ENCODE results near the gene ROR1. TPM values are rescaled to one million over a fixed set of nuclear protein-coding genes. Genes with fewer than 3 reads are reported as not detected.

Gene ROR1
- total RNA-seq, 1 experiment from 2014 or later = 2.7 TPM

- no peak for TF ChIP-seq MAX (IDR thresholded peaks at IDR 0.05)
Measured at GRCh38 chr1:63772201-63772600, 1.6 kb upstream of the ROR1 start (continued).

GRCh38 chr1:63772876-63773275 lies 941 bp upstream of the ROR1 start:
- Histone ChIP-seq H3K9me2 (ENCODE audit: insufficient read depth) (no peaks in the 10 kb centered on the region), H3K36me3 (ENCODE audit: control insufficient read depth in 1 of 2, insufficient read depth in 2 of 2, low read length in 2 of 2) (no peaks in the 10 kb centered on the region), H3K4me2 (ENCODE audit: low read length) (peak overlapping the region; percentile 95), H3K79me2 (ENCODE audit: insufficient read depth, low read length) (no peaks in the 10 kb centered on the region), H3K27me3 (ENCODE audit: insufficient read depth, low read length) (no peaks in the 10 kb centered on the region), H3K4me3 (replicated peaks in 1 of 2; ENCODE audit: low read depth in 1 of 2, low read length in 2 of 2) (no peak overlapping the region), H2AFZ (ENCODE audit: low read depth, low read length, poor library complexity, severe bottlenecking) (peak overlapping the region; percentile 97), H3K27ac (ENCODE audit: low read depth, low read length) (no peak overlapping the region), H3K9ac (ENCODE audit: low read length) (no peak overlapping the region), H3K9me3 (ENCODE audit: control insufficient read depth in 1 of 2, insufficient read depth in 1 of 2, low read depth in 1 of 2, low read length in 2 of 2) (no peaks in the 10 kb centered on the region), H3K4me1 (ENCODE audit: control insufficient read depth in 1 of 2, insufficient read depth in 2 of 2, low read length in 2 of 2) (peaks cover 11 to 24% of the 10 kb centered on the region in 2 experiments; a peak in 3 of 4 replicates), H4K20me1 (ENCODE audit: insufficient read depth) (no peaks in the 10 kb centered on the region)
- BruUV-seq (replicated peaks) = no TSS peak
- RAD21 ChIA-PET (ENCODE audit: low non-redundant PET in 1 of 2, low total read pairs in 2 of 2, uncharacterized antibody in 2 of 2, unreplicated experiment in 2 of 2) = interaction anchor here in 1 of 2 experiments (0.9 kb wide), 1 partner anchor 81 kb away, joined by 4 read pairs; no protein-coding TSS in a partner anchor
- intact Hi-C loops (cut with micrococcal nuclease) = loop anchor here (5.0 to 10.0 kb wide), 3 partner anchors 142 to 364 kb away; no protein-coding TSS in a partner anchor
- no peak for DNase-seq (ENCODE audit: low read depth, low spot score)
- TF ChIP-seq EZH2 (IDR thresholded peaks at IDR 0.05) (no peak), SIN3A (IDR thresholded peaks at IDR 0.05; ENCODE audit: low read depth) (no peak), TCF7L2 (IDR thresholded peaks at IDR 0.05; ENCODE audit: borderline replicate concordance, extremely low read depth, insufficient read depth, insufficient read length) (no peak), CEBPB (IDR thresholded peaks at IDR 0.05; ENCODE audit: low read depth) (no peak), YY1 (IDR thresholded peaks at IDR 0.05; ENCODE audit: extremely low read depth, insufficient replicate concordance, low read depth, low read length) (no peak)
- ATAC-seq = no peak
- CTCF ChIA-PET = interaction anchor here (1.0 to 2.1 kb wide), 4 partner anchors 41 to 366 kb away, joined by 3 to 12 read pairs (median 4); no protein-coding TSS in a partner anchor
- POLR2A ChIA-PET = no interaction called here

- ChIA-PET POLR2A (interaction anchor here (0.7 kb wide), 2 partner anchors 9 to 12 kb away, joined by 3 read pairs; no protein-coding TSS in a partner anchor), RAD21 (ENCODE audit: low non-redundant PET in 1 of 2, low total read pairs in 2 of 2, uncharacterized antibody in 2 of 2, unreplicated experiment in 2 of 2) (interaction anchor here (0.9 to 1.0 kb wide), 3 partner anchors 81 to 364 kb away, joined by 3 to 4 read pairs (median 4); no protein-coding TSS in a partner anchor), CTCF (interaction anchor here (1.0 to 2.1 kb wide), 4 partner anchors 26 to 366 kb away, joined by 3 to 12 read pairs (median 4); no protein-coding TSS in a partner anchor)
- Histone ChIP-seq H3K27me3 (ENCODE audit: insufficient read depth, low read length) (no peaks in the 10 kb centered on the region), H3K36me3 (ENCODE audit: control insufficient read depth in 1 of 2, insufficient read depth in 2 of 2, low read length in 2 of 2) (no peaks in the 10 kb centered on the region), H3K4me1 (ENCODE audit: control insufficient read depth in 1 of 2, insufficient read depth in 2 of 2, low read length in 2 of 2) (peaks cover 11 to 24% of the 10 kb centered on the region in 2 experiments; a peak in 3 of 4 replicates), H3K27ac (ENCODE audit: low read depth, low read length) (no peak overlapping the region), H3K9me2 (ENCODE audit: insufficient read depth) (no peaks in the 10 kb centered on the region), H3K9ac (ENCODE audit: low read length) (no peak overlapping the region), H3K79me2 (ENCODE audit: insufficient read depth, low read length) (no peaks in the 10 kb centered on the region), H4K20me1 (ENCODE audit: insufficient read depth) (no peaks in the 10 kb centered on the region), H2AFZ (ENCODE audit: low read depth, low read length, poor library complexity, severe bottlenecking) (peak overlapping the region; percentile 97), H3K4me3 (replicated peaks in 1 of 2; ENCODE audit: low read depth in 1 of 2, low read length in 2 of 2) (peak overlapping the region; percentile 58 to 70), H3K4me2 (ENCODE audit: low read length) (peak overlapping the region; percentile 95), H3K9me3 (ENCODE audit: control insufficient read depth in 1 of 2, insufficient read depth in 1 of 2, low read depth in 1 of 2, low read length in 2 of 2) (no peaks in the 10 kb centered on the region)
- BruUV-seq (replicated peaks) = no TSS peak
- DNase-seq (ENCODE audit: low read depth, low spot score) = no peak
- ATAC-seq = peak; percentile 46
- intact Hi-C loops (cut with micrococcal nuclease) = loop anchor here (5.0 to 10.0 kb wide), 3 partner anchors 141 to 364 kb away; no protein-coding TSS in a partner anchor
- TF ChIP-seq YY1 (IDR thresholded peaks at IDR 0.05; ENCODE audit: extremely low read depth, insufficient replicate concordance, low read depth, low read length) (no peak), REST (IDR thresholded peaks at IDR 0.05; ENCODE audit: low read depth) (no peak), SRF (IDR thresholded peaks at IDR 0.05; ENCODE audit: low read depth) (no peak), CEBPB (IDR thresholded peaks at IDR 0.05; ENCODE audit: low read depth) (no peak), MAX (IDR thresholded peaks at IDR 0.05) (no peak), EZH2 (IDR thresholded peaks at IDR 0.05) (no peak), RAD21 (IDR thresholded peaks at IDR 0.05; ENCODE audit: low read depth) (no peak), CTCF (IDR thresholded peaks at IDR 0.05 in 2 of 3, conservative IDR thresholded peaks at IDR 0.05 in 1 of 3; ENCODE audit: borderline replicate concordance in 1 of 3, insufficient read depth in 1 of 3, low read depth in 2 of 3, low read length in 2 of 3) (no peak)
Measured at GRCh38 chr1:63773496-63773814, 362 bp upstream of the ROR1 start.

All from HCT116 (cell line).